ENCODE measurements around the gene SRRD.

DNA sequence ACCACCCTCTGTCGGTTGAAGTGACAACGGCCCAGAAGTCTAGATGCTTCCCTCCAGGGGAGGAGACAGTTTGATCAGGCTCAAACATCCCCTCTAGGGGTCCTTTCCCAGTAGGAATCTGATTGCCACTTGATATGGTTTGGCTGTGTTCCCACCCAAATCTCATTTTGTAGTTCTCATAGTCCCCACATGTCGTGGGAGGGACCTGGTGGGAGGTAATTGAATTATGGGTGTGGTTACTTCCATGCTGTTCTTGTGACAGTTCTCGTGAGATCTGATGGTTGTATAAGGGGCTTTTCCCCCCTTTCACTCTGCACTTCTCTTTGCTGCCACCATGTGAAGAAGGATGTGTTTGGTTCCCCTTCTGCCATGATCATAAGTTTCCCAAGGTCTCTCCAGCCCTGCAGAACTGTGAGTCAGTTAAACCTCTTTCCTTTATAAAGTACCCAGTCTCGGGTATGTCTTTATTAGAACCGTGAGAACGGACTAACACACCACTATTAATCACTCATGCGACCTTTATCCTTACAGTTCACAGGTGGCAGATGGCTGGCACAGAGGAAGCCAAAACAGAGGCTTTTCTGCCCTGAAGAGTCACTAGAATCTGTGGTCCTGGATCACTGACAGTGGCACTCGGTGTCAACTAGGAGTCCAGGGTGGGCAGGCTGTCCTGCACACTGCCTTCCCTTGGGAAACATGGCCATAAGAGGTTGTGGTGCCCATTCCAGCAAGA lies 33.1 kb upstream of the SRRD start:
- TF ChIP-seq, protein P1, sequence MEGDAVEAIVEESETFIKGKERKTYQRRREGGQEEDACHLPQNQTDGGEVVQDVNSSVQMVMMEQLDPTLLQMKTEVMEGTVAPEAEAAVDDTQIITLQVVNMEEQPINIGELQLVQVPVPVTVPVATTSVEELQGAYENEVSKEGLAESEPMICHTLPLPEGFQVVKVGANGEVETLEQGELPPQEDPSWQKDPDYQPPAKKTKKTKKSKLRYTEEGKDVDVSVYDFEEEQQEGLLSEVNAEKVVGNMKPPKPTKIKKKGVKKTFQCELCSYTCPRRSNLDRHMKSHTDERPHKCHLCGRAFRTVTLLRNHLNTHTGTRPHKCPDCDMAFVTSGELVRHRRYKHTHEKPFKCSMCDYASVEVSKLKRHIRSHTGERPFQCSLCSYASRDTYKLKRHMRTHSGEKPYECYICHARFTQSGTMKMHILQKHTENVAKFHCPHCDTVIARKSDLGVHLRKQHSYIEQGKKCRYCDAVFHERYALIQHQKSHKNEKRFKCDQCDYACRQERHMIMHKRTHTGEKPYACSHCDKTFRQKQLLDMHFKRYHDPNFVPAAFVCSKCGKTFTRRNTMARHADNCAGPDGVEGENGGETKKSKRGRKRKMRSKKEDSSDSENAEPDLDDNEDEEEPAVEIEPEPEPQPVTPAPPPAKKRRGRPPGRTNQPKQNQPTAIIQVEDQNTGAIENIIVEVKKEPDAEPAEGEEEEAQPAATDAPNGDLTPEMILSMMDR (IDR thresholded peaks at IDR 0.05 in 8 of 11, conservative IDR thresholded peaks at IDR 0.05 in 3 of 11): no peak
- TF ChIP-seq POLR2A (IDR thresholded peaks at IDR 0.05) (no peak), POLR2AphosphoS5 (IDR thresholded peaks at IDR 0.05) (no peak)

Measured in spleen (tissue), 7 donors.